ENCODE data around the gene MPRIP. TPM values are rescaled to one million over a fixed set of nuclear protein-coding genes. Genes with fewer than 3 reads are reported as not detected.

The MPRIP gene
- total RNA-seq, 1 donor from 2014 or later: 392 TPM

GRCh38 chr17:17035920-17036523 is 6.2 kb upstream of the MPRIP start:
- Mint-ChIP-seq H3K9me3 (ENCODE audit: unreplicated experiment) (no peaks in the 10 kb centered on the region), H3K36me3 (ENCODE audit: low read depth, unreplicated experiment) (peaks cover 9% of the 10 kb centered on the region), H3K27me3 (ENCODE audit: unreplicated experiment) (peaks cover 7% of the 10 kb centered on the region), H3K27ac (ENCODE audit: unreplicated experiment) (no peak overlapping the region), H3K4me1 (ENCODE audit: unreplicated experiment) (peaks cover 2% of the 10 kb centered on the region), H3K4me3 (ENCODE audit: unreplicated experiment) (no peak overlapping the region)
- DNase-seq (ENCODE audit: low spot score): no peak
- TF ChIP-seq CTCF (IDR thresholded peaks at IDR 0.05; ENCODE audit: unreplicated experiment): no peak

GRCh38 chr17:17036524-17036998 is 5.7 kb upstream of the MPRIP start:
- no peak for TF ChIP-seq CTCF (IDR thresholded peaks at IDR 0.05; ENCODE audit: unreplicated experiment)
- no peak overlapping the region for H3K4me3 Mint-ChIP-seq (ENCODE audit: unreplicated experiment)
- H3K9me3 Mint-ChIP-seq (ENCODE audit: unreplicated experiment): no peaks in the 10 kb centered on the region
- H3K36me3 Mint-ChIP-seq (ENCODE audit: low read depth, unreplicated experiment): peaks cover 13% of the 10 kb centered on the region
- no peak overlapping the region for H3K27ac Mint-ChIP-seq (ENCODE audit: unreplicated experiment)
- peaks cover 7% of the 10 kb centered on the region for H3K4me1 Mint-ChIP-seq (ENCODE audit: unreplicated experiment)
- H3K27me3 Mint-ChIP-seq (ENCODE audit: unreplicated experiment): peaks cover 7% of the 10 kb centered on the region
- DNase-seq (ENCODE audit: low spot score): no peak

GRCh38 chr17:17039911-17040310 is 2.3 kb upstream of the MPRIP start:
- Mint-ChIP-seq H3K4me1 (ENCODE audit: unreplicated experiment) (peaks cover 26% of the 10 kb centered on the region), H3K27me3 (ENCODE audit: unreplicated experiment) (peaks cover 10% of the 10 kb centered on the region), H3K4me3 (ENCODE audit: unreplicated experiment) (no peak overlapping the region), H3K9me3 (ENCODE audit: unreplicated experiment) (no peaks in the 10 kb centered on the region), H3K27ac (ENCODE audit: unreplicated experiment) (no peak overlapping the region), H3K36me3 (ENCODE audit: low read depth, unreplicated experiment) (peaks cover 19% of the 10 kb centered on the region)
- no peak for TF ChIP-seq CTCF (IDR thresholded peaks at IDR 0.05; ENCODE audit: unreplicated experiment)
- no peak for DNase-seq (ENCODE audit: low spot score)

- H3K9me3 Mint-ChIP-seq (ENCODE audit: unreplicated experiment): no peaks in the 10 kb centered on the region
- no peak for TF ChIP-seq CTCF (IDR thresholded peaks at IDR 0.05; ENCODE audit: unreplicated experiment)
- H3K36me3 Mint-ChIP-seq (ENCODE audit: low read depth, unreplicated experiment): peaks cover 19% of the 10 kb centered on the region
- H3K27me3 Mint-ChIP-seq (ENCODE audit: unreplicated experiment): peaks cover 9% of the 10 kb centered on the region
- DNase-seq (ENCODE audit: low spot score): no peak
- peaks cover 35% of the 10 kb centered on the region for H3K4me1 Mint-ChIP-seq (ENCODE audit: unreplicated experiment)
- no peak overlapping the region for H3K27ac Mint-ChIP-seq (ENCODE audit: unreplicated experiment)
- H3K4me3 Mint-ChIP-seq (ENCODE audit: unreplicated experiment): peak overlapping the region; percentile 76
Measured at GRCh38 chr17:17041018-17041521, 1.2 kb upstream of the MPRIP start.

GRCh38 chr17:17041571-17042383 is 480 bp upstream of the MPRIP start:
- DNase-seq (ENCODE audit: low spot score): peak; percentile 98
- H3K27ac Mint-ChIP-seq (ENCODE audit: unreplicated experiment): no peak overlapping the region
- H3K9me3 Mint-ChIP-seq (ENCODE audit: unreplicated experiment): no peaks in the 10 kb centered on the region
- TF ChIP-seq CTCF (IDR thresholded peaks at IDR 0.05; ENCODE audit: unreplicated experiment): no peak
- H3K27me3 Mint-ChIP-seq (ENCODE audit: unreplicated experiment): peaks cover 9% of the 10 kb centered on the region
- H3K4me1 Mint-ChIP-seq (ENCODE audit: unreplicated experiment): peaks cover 41% of the 10 kb centered on the region
- peaks cover 19% of the 10 kb centered on the region for H3K36me3 Mint-ChIP-seq (ENCODE audit: low read depth, unreplicated experiment)
- peak overlapping the region; percentile 76 for H3K4me3 Mint-ChIP-seq (ENCODE audit: unreplicated experiment)
